ENCODE measurements around the gene CUL1. TPM values are rescaled to one million over a fixed set of nuclear protein-coding genes. Genes with fewer than 3 reads are reported as not detected.

Gene CUL1
- total and polyA plus RNA-seq, 5 donors from 2014 or later, result 41.4 to 56.9 (median 47.7) TPM

DNA sequence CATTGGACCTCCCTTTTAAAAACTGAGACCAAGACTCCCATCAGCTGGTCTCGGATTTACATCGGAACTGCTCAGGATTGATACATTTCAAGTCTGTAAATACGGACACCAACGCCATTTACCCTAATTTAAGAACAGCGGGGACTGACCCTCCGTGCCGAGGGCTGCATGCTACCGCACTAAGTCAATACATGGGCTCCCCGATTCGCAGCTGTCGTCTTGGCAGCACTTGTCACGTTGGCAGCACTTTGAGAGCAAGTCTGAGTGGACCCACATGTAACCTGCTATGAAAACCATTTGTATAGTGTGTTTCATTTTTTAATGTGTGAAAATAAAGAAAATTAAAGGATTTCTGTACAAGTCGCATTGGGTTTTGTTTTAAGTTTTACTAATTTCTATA, 102.0 kb downstream of the CUL1 start:
- Mint-ChIP-seq H3K27me3 (no peaks in the 10 kb centered on the region), H3K4me3 (no peak overlapping the region), H3K36me3 (peaks cover 41% of the 10 kb centered on the region), H3K9me3 (no peaks in the 10 kb centered on the region), H3K27ac (peak overlapping the region in 2 of 3 donors; percentile 38 to 57), H3K4me1 (peaks cover 0 to 8% (median 0%) of the 10 kb centered on the region in 4 donors)
- no peaks in the 10 kb centered on the region for H3K9me3 ChIP-seq (ENCODE audit: control insufficient read depth in 2 of 2, low read length in 2 of 2)
- H3K27ac ChIP-seq (ENCODE audit: insufficient read depth, low read length, poor library complexity, severe bottlenecking), result no peak overlapping the region
- peaks cover 59% of the 10 kb centered on the region for H3K36me3 ChIP-seq (ENCODE audit: control insufficient read depth, insufficient read depth, low read length)
- no peaks in the 10 kb centered on the region for H3K27me3 ChIP-seq (ENCODE audit: control insufficient read depth, insufficient read depth, low read length)
- no peaks in the 10 kb centered on the region for H3K4me1 ChIP-seq (ENCODE audit: control insufficient read depth, insufficient read depth, low read length, poor library complexity, severe bottlenecking)
- no peak for ATAC-seq (ENCODE audit: low read depth in 2 of 2)
- H3K4me3 ChIP-seq (ENCODE audit: low read depth, low read length), result no peak overlapping the region
- no peak for DNase-seq

DNA sequence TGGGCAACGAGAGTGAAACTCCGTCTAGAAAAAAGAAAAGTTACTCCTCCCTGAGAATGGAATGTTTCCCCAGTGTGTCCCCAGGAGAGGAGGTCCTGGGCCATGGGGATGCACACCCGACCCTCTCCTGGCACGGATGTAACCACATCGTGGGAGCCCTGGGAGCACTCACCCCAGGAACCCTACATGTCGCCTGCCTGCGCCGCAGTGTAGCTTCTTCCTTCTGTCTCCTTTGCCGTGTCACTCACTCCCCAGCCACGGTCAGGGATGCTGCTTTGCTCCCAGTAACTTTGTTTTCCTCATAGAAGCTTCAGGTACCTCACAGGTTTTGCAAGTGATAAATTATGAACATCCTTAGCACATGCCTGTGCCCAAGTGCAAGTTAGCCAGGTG, 103.4 kb downstream of the CUL1 start:
- no peaks in the 10 kb centered on the region for H3K27me3 Mint-ChIP-seq
- H3K9me3 ChIP-seq (ENCODE audit: control insufficient read depth in 2 of 2, low read length in 2 of 2), result no peaks in the 10 kb centered on the region
- DNase-seq (no peak), ATAC-seq (ENCODE audit: low read depth in 2 of 2) (no peak)
- no peak overlapping the region for H3K4me3 Mint-ChIP-seq
- H3K27ac Mint-ChIP-seq, result peak overlapping the region in 1 of 3 donors; percentile 11
- peaks cover 59% of the 10 kb centered on the region for H3K36me3 ChIP-seq (ENCODE audit: control insufficient read depth, insufficient read depth, low read length)
- no peaks in the 10 kb centered on the region for H3K4me1 ChIP-seq (ENCODE audit: control insufficient read depth, insufficient read depth, low read length, poor library complexity, severe bottlenecking)
- H3K4me1 Mint-ChIP-seq, result peaks cover 0 to 4% (median 0%) of the 10 kb centered on the region in 4 donors
- no peak overlapping the region for H3K27ac ChIP-seq (ENCODE audit: insufficient read depth, low read length, poor library complexity, severe bottlenecking)
- peaks cover 37% of the 10 kb centered on the region for H3K36me3 Mint-ChIP-seq
- no peak overlapping the region for H3K4me3 ChIP-seq (ENCODE audit: low read depth, low read length)
- no peaks in the 10 kb centered on the region for H3K9me3 Mint-ChIP-seq
- H3K27me3 ChIP-seq (ENCODE audit: control insufficient read depth, insufficient read depth, low read length), result no peaks in the 10 kb centered on the region

- Histone ChIP-seq H3K27ac (ENCODE audit: insufficient read depth, low read length, poor library complexity, severe bottlenecking) (no peak overlapping the region), H3K36me3 (ENCODE audit: control insufficient read depth, insufficient read depth, low read length) (peaks cover 58% of the 10 kb centered on the region), H3K27me3 (ENCODE audit: control insufficient read depth, insufficient read depth, low read length) (no peaks in the 10 kb centered on the region), H3K4me3 (ENCODE audit: low read depth, low read length) (no peak overlapping the region), H3K4me1 (ENCODE audit: control insufficient read depth, insufficient read depth, low read length, poor library complexity, severe bottlenecking) (no peaks in the 10 kb centered on the region), H3K9me3 (ENCODE audit: control insufficient read depth in 2 of 2, low read length in 2 of 2) (no peaks in the 10 kb centered on the region)
- H3K4me3 Mint-ChIP-seq, result no peak overlapping the region
- H3K4me1 Mint-ChIP-seq, result peaks cover 0 to 4% (median 0%) of the 10 kb centered on the region in 4 donors
- no peaks in the 10 kb centered on the region for H3K27me3 Mint-ChIP-seq
- no peak for DNase-seq
- no peak overlapping the region for H3K27ac Mint-ChIP-seq
- no peak for ATAC-seq (ENCODE audit: low read depth in 2 of 2)
- H3K36me3 Mint-ChIP-seq, result peaks cover 38% of the 10 kb centered on the region
- no peaks in the 10 kb centered on the region for H3K9me3 Mint-ChIP-seq
These were observed 104.4 kb downstream of the CUL1 start for GRCh38 chr7:148803094-148803493.

- no peak for ATAC-seq (ENCODE audit: low read depth in 2 of 2)
- peaks cover 0 to 4% (median 0%) of the 10 kb centered on the region in 4 donors for H3K4me1 Mint-ChIP-seq
- DNase-seq, result no peak
- H3K9me3 Mint-ChIP-seq, result no peaks in the 10 kb centered on the region
- Histone ChIP-seq H3K4me3 (ENCODE audit: low read depth, low read length) (no peak overlapping the region), H3K27me3 (ENCODE audit: control insufficient read depth, insufficient read depth, low read length) (no peaks in the 10 kb centered on the region), H3K27ac (ENCODE audit: insufficient read depth, low read length, poor library complexity, severe bottlenecking) (no peak overlapping the region), H3K36me3 (ENCODE audit: control insufficient read depth, insufficient read depth, low read length) (peaks cover 56% of the 10 kb centered on the region), H3K9me3 (ENCODE audit: control insufficient read depth in 2 of 2, low read length in 2 of 2) (no peaks in the 10 kb centered on the region), H3K4me1 (ENCODE audit: control insufficient read depth, insufficient read depth, low read length, poor library complexity, severe bottlenecking) (no peaks in the 10 kb centered on the region)
- peaks cover 27% of the 10 kb centered on the region for H3K36me3 Mint-ChIP-seq
- no peak overlapping the region for H3K4me3 Mint-ChIP-seq
- H3K27me3 Mint-ChIP-seq, result no peaks in the 10 kb centered on the region
- H3K27ac Mint-ChIP-seq, result no peak overlapping the region
These were observed 105.9 kb downstream of the CUL1 start for GRCh38 chr7:148804343-148805235.

GRCh38 chr7:148806187-148806586, 107.5 kb downstream of the CUL1 start:
- Mint-ChIP-seq H3K27ac (peak overlapping the region in 2 of 3 donors; percentile 10 to 44), H3K4me3 (no peak overlapping the region), H3K4me1 (peaks cover 0 to 2% (median 0%) of the 10 kb centered on the region in 4 donors), H3K9me3 (no peaks in the 10 kb centered on the region), H3K36me3 (peaks cover 23% of the 10 kb centered on the region), H3K27me3 (no peaks in the 10 kb centered on the region)
- Histone ChIP-seq H3K36me3 (ENCODE audit: control insufficient read depth, insufficient read depth, low read length) (peaks cover 54% of the 10 kb centered on the region), H3K27me3 (ENCODE audit: control insufficient read depth, insufficient read depth, low read length) (no peaks in the 10 kb centered on the region), H3K4me3 (ENCODE audit: low read depth, low read length) (no peak overlapping the region), H3K4me1 (ENCODE audit: control insufficient read depth, insufficient read depth, low read length, poor library complexity, severe bottlenecking) (no peaks in the 10 kb centered on the region), H3K27ac (ENCODE audit: insufficient read depth, low read length, poor library complexity, severe bottlenecking) (no peak overlapping the region), H3K9me3 (ENCODE audit: control insufficient read depth in 2 of 2, low read length in 2 of 2) (no peaks in the 10 kb centered on the region)
- no peak for ATAC-seq (ENCODE audit: low read depth in 2 of 2)
- DNase-seq, result no peak

- Histone ChIP-seq H3K27ac (ENCODE audit: insufficient read depth, low read length, poor library complexity, severe bottlenecking) (no peak overlapping the region), H3K9me3 (ENCODE audit: control insufficient read depth in 2 of 2, low read length in 2 of 2) (no peaks in the 10 kb centered on the region), H3K4me3 (ENCODE audit: low read depth, low read length) (no peak overlapping the region), H3K36me3 (ENCODE audit: control insufficient read depth, insufficient read depth, low read length) (peaks cover 55% of the 10 kb centered on the region), H3K27me3 (ENCODE audit: control insufficient read depth, insufficient read depth, low read length) (no peaks in the 10 kb centered on the region), H3K4me1 (ENCODE audit: control insufficient read depth, insufficient read depth, low read length, poor library complexity, severe bottlenecking) (no peaks in the 10 kb centered on the region)
- no peak for DNase-seq
- ATAC-seq (ENCODE audit: low read depth in 2 of 2), result no peak
- H3K4me3 Mint-ChIP-seq, result no peak overlapping the region
- H3K27ac Mint-ChIP-seq, result peak overlapping the region in 1 of 3 donors; percentile 40
- H3K27me3 Mint-ChIP-seq, result no peaks in the 10 kb centered on the region
- no peaks in the 10 kb centered on the region for H3K9me3 Mint-ChIP-seq
- H3K4me1 Mint-ChIP-seq, result peaks cover 0 to 6% (median 4%) of the 10 kb centered on the region in 4 donors
- H3K36me3 Mint-ChIP-seq, result peaks cover 24% of the 10 kb centered on the region
These were observed 108.7 kb downstream of the CUL1 start for GRCh38 chr7:148807436-148807835.

GRCh38 chr7:148809856-148810255, 111.2 kb downstream of the CUL1 start:
- H3K9me3 Mint-ChIP-seq, result no peaks in the 10 kb centered on the region
- no peak for DNase-seq
- H3K27me3 Mint-ChIP-seq, result no peaks in the 10 kb centered on the region
- Histone ChIP-seq H3K4me3 (ENCODE audit: low read depth, low read length) (no peak overlapping the region), H3K36me3 (ENCODE audit: control insufficient read depth, insufficient read depth, low read length) (peaks cover 66% of the 10 kb centered on the region), H3K9me3 (ENCODE audit: control insufficient read depth in 2 of 2, low read length in 2 of 2) (no peaks in the 10 kb centered on the region), H3K4me1 (ENCODE audit: control insufficient read depth, insufficient read depth, low read length, poor library complexity, severe bottlenecking) (peaks cover 4% of the 10 kb centered on the region), H3K27ac (ENCODE audit: insufficient read depth, low read length, poor library complexity, severe bottlenecking) (no peak overlapping the region), H3K27me3 (ENCODE audit: control insufficient read depth, insufficient read depth, low read length) (no peaks in the 10 kb centered on the region)
- H3K4me3 Mint-ChIP-seq, result no peak overlapping the region
- peaks cover 0 to 19% (median 13%) of the 10 kb centered on the region in 4 donors for H3K4me1 Mint-ChIP-seq
- H3K27ac Mint-ChIP-seq, result peak overlapping the region in 2 of 3 donors; percentile 47 to 65
- H3K36me3 Mint-ChIP-seq, result peaks cover 28% of the 10 kb centered on the region
- no peak for ATAC-seq (ENCODE audit: low read depth in 2 of 2)

GRCh38 chr7:148811892-148812291, 113.2 kb downstream of the CUL1 start:
- Mint-ChIP-seq H3K27ac (peak overlapping the region in 2 of 3 donors; percentile 34 to 70), H3K9me3 (no peaks in the 10 kb centered on the region)

More at GRCh38 chr7:148811892-148812291, 113.2 kb downstream of the CUL1 start:
- Histone ChIP-seq H3K4me3 (ENCODE audit: low read depth, low read length) (no peak overlapping the region), H3K27ac (ENCODE audit: insufficient read depth, low read length, poor library complexity, severe bottlenecking) (no peak overlapping the region), H3K4me1 (ENCODE audit: control insufficient read depth, insufficient read depth, low read length, poor library complexity, severe bottlenecking) (peaks cover 4% of the 10 kb centered on the region), H3K36me3 (ENCODE audit: control insufficient read depth, insufficient read depth, low read length) (peaks cover 70% of the 10 kb centered on the region), H3K27me3 (ENCODE audit: control insufficient read depth, insufficient read depth, low read length) (no peaks in the 10 kb centered on the region), H3K9me3 (ENCODE audit: control insufficient read depth in 2 of 2, low read length in 2 of 2) (no peaks in the 10 kb centered on the region)
- no peak overlapping the region for H3K4me3 Mint-ChIP-seq
- H3K36me3 Mint-ChIP-seq, result peaks cover 28% of the 10 kb centered on the region
- no peaks in the 10 kb centered on the region for H3K27me3 Mint-ChIP-seq
- peaks cover 0 to 19% (median 13%) of the 10 kb centered on the region in 4 donors for H3K4me1 Mint-ChIP-seq
- no peak for DNase-seq
- no peak for ATAC-seq (ENCODE audit: low read depth in 2 of 2)

Measured in CD4-positive, CD25-positive, alpha-beta regulatory T cell (primary cell).